Smooth muscle cell (in vitro differentiated cells): ENCODE data around the gene IPO9. TPM values are rescaled to one million over a fixed set of nuclear protein-coding genes. Genes with fewer than 3 reads are reported as not detected.
"Not testable (repeated sequence)": the region's sequence is repeated elsewhere in the genome, so short reads cannot be mapped to it uniquely, and the experiment has no call there.

ENCODE experiments used
- DNase-seq: peaks from one replicate; lab custom pipeline; 2025; ENCODE audit not compliant: unreplicated experiment; lab: John Stamatoyannopoulos, UW
- H2AFZ ChIP-seq: fragments of 200-600 bp; sonication (generic); 2 replicates; pipeline ENCODE4 v1.6.0; 2016; ENCODE audit warnings: antibody characterized with exemption, low read depth, mild to moderate bottlenecking
- H3F3A ChIP-seq: fragments of 200-600 bp; sonication (generic); 2 replicates; pipeline ENCODE4 v1.6.0; 2017; ENCODE audit warnings: antibody characterized with exemption, low read depth
- H3K27ac ChIP-seq: fragments of 200-600 bp; sonication (generic); 2 replicates; pipeline ENCODE4 v1.5.1; 2016; ENCODE audit warnings: low read depth, mild to moderate bottlenecking
- H3K27me3 ChIP-seq: fragments of 200-600 bp; sonication (generic); 2 replicates; pipeline ENCODE4 v1.6.1; 2016; ENCODE audit warnings: low read depth, mild to moderate bottlenecking
- H3K36me3 ChIP-seq: fragments of 200-600 bp; sonication (generic); 2 replicates; pipeline ENCODE4 v1.5.1; 2016; ENCODE audit warnings: low read depth
- H3K4me1 ChIP-seq: fragments of 200-600 bp; sonication (generic); 2 replicates; pipeline ENCODE4 v1.5.1; 2016; ENCODE audit warnings: low read depth
- H3K4me2 ChIP-seq: fragments of 200-600 bp; sonication (generic); 2 replicates; pipeline ENCODE4 v1.6.0; 2016; ENCODE audit warnings: mild to moderate bottlenecking
- H3K4me3 ChIP-seq: fragments of 200-600 bp; sonication (generic); 2 replicates; pipeline ENCODE4 v1.5.1; 2016; ENCODE audit warnings: mild to moderate bottlenecking
- H3K79me2 ChIP-seq: fragments of 200-600 bp; sonication (generic); 2 replicates; pipeline ENCODE4 v1.6.0; 2016; ENCODE audit warnings: low read depth, mild to moderate bottlenecking
- H3K9ac ChIP-seq: fragments of 200-600 bp; sonication (generic); 2 replicates; pipeline ENCODE4 v1.6.0; 2016; ENCODE audit warnings: low read depth
- H3K9me3 ChIP-seq: fragments of 200-600 bp; sonication (generic); replicated peaks from 2 replicates; pipeline ENCODE4 v1.5.1; 2016; ENCODE audit warnings: low read depth
- H4K20me1 ChIP-seq: fragments of 200-600 bp; sonication (generic); 2 replicates; pipeline ENCODE4 v1.6.0; 2016; ENCODE audit warnings: low read depth
- WGBS: methylation state at CpG from one replicate; pipeline ENCODE4 v1.1.7; 2016; ENCODE audit warnings: low lambda C conversion rate; 5-methylcytosine and 5-hydroxymethylcytosine counted together
- polyA plus RNA-seq: library from polyadenylated mRNA; unstranded; fragments of >200 nt; fragmentation: Nextera tagmentation; extraction: Ambion mirVana; gene quantifications from 2 replicates; pipeline ENCODE4 v1.2.1, GENCODE V29; 2016
- total RNA-seq: library from RNA; depleted of rRNA; stranded (reverse); fragments of >200 nt; gene quantifications from 2 replicates; pipeline ENCODE4 v1.2.3, GENCODE V29; 2014
- TF ChIP-seq, protein P1 (sequence below): fragments of 200-600 bp; sonication (generic); IDR thresholded peaks from 2 replicates; pipeline ENCODE4 v1.5.1; 2017; ENCODE audit warnings: borderline replicate concordance, mild to moderate bottlenecking, antibody characterized with exemption; ENCODE audit not compliant: insufficient read depth, poor library complexity, severe bottlenecking

The IPO9 gene
- total and polyA plus RNA-seq, 2 experiments from 2014 or later: 24.9 to 43.6 TPM

DNA sequence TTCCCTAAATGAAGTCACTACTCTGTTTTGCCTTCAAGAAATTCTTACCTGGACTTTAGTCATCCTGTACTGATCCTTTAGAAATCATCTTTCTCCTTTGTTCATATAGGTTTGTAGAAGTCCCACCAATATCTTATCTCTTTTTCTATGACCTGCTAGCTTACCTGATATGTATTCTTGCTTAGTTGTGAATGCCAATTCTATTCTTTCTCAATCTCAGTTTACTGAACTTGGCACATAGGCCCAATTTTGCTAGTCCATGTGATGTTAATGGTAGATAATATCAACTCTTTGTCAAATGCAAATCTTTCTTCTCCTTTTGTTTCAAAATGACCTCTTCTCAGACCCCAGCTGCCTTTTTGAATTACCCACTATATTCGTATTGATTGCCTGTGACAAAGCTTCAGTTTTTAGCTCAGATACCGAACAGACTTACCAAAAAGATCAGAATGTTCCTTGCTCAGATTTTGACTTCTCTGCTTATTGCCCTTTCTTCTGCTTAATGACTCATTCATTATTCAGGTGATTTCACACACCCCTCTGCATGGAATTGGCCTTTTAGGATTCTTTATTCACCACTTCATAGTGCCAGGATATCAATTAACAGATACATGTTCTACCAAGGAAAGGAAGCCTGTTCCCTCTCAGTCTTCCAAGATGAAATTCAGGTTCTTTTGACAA is 20.6 kb downstream of the IPO9 start:
- no peak overlapping the region for H3K4me2 ChIP-seq
- TF ChIP-seq, protein P1, sequence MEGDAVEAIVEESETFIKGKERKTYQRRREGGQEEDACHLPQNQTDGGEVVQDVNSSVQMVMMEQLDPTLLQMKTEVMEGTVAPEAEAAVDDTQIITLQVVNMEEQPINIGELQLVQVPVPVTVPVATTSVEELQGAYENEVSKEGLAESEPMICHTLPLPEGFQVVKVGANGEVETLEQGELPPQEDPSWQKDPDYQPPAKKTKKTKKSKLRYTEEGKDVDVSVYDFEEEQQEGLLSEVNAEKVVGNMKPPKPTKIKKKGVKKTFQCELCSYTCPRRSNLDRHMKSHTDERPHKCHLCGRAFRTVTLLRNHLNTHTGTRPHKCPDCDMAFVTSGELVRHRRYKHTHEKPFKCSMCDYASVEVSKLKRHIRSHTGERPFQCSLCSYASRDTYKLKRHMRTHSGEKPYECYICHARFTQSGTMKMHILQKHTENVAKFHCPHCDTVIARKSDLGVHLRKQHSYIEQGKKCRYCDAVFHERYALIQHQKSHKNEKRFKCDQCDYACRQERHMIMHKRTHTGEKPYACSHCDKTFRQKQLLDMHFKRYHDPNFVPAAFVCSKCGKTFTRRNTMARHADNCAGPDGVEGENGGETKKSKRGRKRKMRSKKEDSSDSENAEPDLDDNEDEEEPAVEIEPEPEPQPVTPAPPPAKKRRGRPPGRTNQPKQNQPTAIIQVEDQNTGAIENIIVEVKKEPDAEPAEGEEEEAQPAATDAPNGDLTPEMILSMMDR: no peak
- H3K27me3 ChIP-seq: no peaks in the 10 kb centered on the region
- peaks cover 24% of the 10 kb centered on the region for H3K36me3 ChIP-seq
- WGBS: 94% methylated on average over 2 of the region's 2 CpGs
- no peak overlapping the region for H3K4me3 ChIP-seq
- no peaks in the 10 kb centered on the region for H3K4me1 ChIP-seq
- peaks cover 43% of the 10 kb centered on the region for H4K20me1 ChIP-seq
- no peak overlapping the region for H2AFZ ChIP-seq
- peaks cover 30% of the 10 kb centered on the region for H3K79me2 ChIP-seq
- H3K27ac ChIP-seq: peak overlapping the region; percentile 65
- H3F3A ChIP-seq: no peaks in the 10 kb centered on the region
- no peak overlapping the region for H3K9ac ChIP-seq
- no peaks in the 10 kb centered on the region for H3K9me3 ChIP-seq
- DNase-seq: no peak

DNA sequence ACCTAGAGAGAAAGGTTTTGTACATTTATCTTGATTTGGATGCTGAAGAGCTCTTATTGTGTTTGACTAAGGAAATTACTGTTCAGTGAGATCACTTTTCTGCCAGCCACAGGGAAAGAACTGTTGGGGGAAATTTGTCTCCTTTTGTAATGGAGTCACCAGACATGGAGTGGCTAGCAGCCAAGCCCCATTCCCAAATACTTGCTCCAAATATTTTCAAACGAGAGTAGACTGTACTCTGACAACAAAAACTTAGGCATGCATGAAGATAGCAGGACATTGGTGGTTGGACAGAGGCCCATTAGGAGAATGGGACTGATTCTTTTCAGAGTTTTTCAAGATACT is 21.1 kb downstream of the IPO9 start:
- no peak for DNase-seq
- H3K9ac ChIP-seq: no peak overlapping the region
- no peaks in the 10 kb centered on the region for H3K27me3 ChIP-seq
- no peaks in the 10 kb centered on the region for H3F3A ChIP-seq
- no peaks in the 10 kb centered on the region for H3K4me1 ChIP-seq
- no peak overlapping the region for H2AFZ ChIP-seq
- H3K36me3 ChIP-seq: peaks cover 27% of the 10 kb centered on the region
- H3K4me2 ChIP-seq: peak overlapping the region; percentile 31
- H4K20me1 ChIP-seq: peaks cover 38% of the 10 kb centered on the region
- no peak overlapping the region for H3K4me3 ChIP-seq
- TF ChIP-seq, protein P1: no peak
- 24% methylated on average over 1 of the region's 1 CpG for WGBS
- no peaks in the 10 kb centered on the region for H3K9me3 ChIP-seq
- H3K27ac ChIP-seq: peak overlapping the region; percentile 65
- H3K79me2 ChIP-seq: peaks cover 25% of the 10 kb centered on the region

DNA sequence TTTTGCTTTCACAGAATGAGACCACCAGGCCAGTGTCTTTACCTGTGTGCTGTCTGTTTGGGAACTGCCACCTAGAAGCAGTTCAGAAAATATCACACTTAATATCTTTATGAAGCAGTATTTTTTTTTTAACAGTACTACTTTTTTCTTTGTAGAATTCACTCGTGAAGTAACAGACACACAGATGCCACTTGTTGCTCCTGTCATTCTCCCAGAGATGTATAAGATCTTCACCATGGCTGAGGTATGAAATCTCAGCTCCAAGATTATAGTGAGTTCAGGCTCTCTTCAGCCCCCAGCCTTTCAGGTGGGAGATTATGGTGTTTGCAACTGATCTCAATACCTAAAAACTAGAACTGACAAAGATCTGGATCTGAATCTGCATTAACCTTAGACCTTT is 23.0 kb downstream of the IPO9 start:
- no peak overlapping the region for H2AFZ ChIP-seq
- WGBS: 84% methylated on average over 1 of the region's 1 CpG
- H3K4me2 ChIP-seq: no peak overlapping the region
- no peak overlapping the region for H3K4me3 ChIP-seq
- peaks cover 45% of the 10 kb centered on the region for H3K36me3 ChIP-seq
- no peaks in the 10 kb centered on the region for H3K9me3 ChIP-seq
- H3K9ac ChIP-seq: no peak overlapping the region
- no peaks in the 10 kb centered on the region for H3K4me1 ChIP-seq
- peaks cover 19% of the 10 kb centered on the region for H4K20me1 ChIP-seq
- TF ChIP-seq, protein P1: no peak
- H3K79me2 ChIP-seq: peaks cover 7% of the 10 kb centered on the region
- DNase-seq: no peak
- no peaks in the 10 kb centered on the region for H3F3A ChIP-seq
- no peak overlapping the region for H3K27ac ChIP-seq
- no peaks in the 10 kb centered on the region for H3K27me3 ChIP-seq

DNA sequence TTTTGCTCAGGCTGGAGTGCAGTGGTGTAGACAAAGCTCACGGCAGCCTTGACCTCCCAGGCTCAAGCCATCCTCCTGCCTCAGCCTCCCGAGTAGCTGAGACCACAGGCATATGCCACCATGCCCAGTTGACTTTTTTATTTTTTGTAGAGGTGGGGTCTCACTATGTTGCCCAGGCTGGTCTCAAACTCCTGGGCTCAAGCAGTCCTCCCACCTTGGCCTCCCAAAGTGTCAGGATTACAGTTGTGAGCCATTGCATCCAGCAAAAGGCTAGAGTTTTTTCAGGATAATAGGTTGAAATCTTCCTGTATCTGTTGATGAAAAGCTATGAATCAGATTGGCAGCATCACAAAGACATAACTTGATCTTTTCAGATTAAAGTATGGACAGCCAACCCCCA is 27.8 kb downstream of the IPO9 start:
- H4K20me1 ChIP-seq, H3K4me1 ChIP-seq, H3K9me3 ChIP-seq, H3K4me3 ChIP-seq, H3K27ac ChIP-seq, H3K79me2 ChIP-seq, H3K27me3 ChIP-seq, H3K9ac ChIP-seq, H2AFZ ChIP-seq, DNase-seq, H3F3A ChIP-seq, H3K4me2 ChIP-seq: not testable (repeated sequence)
- peaks cover 57% of the 10 kb centered on the region for H3K36me3 ChIP-seq
- WGBS: 95% methylated on average over 2 of the region's 2 CpGs
